Activated CD8-positive, alpha-beta memory T cell treated with anti-CD3 and anti-CD28 coated beads for 36 hours (primary cell): Measurements from ENCODE around the gene POU1F1. TPM values are rescaled to one million over a fixed set of nuclear protein-coding genes. Genes with fewer than 3 reads are reported as not detected.

ENCODE experiments used
- total RNA-seq, 2 experiments: library from RNA; stranded (reverse); gene quantifications; one replicate each; pipeline ENCODE4 v1.2.3, GENCODE V29; 2021

The POU1F1 gene
- total RNA-seq, 2 experiments from 2014 or later: not detected

Other genes starting within 250 kb of the POU1F1 start
- 10 to 100 TPM; 33.3 to 34.1 TPM for gene CHMP2B, start 49.3 kb downstream of the POU1F1 start, total RNA-seq